ENCODE results near the gene CARMIL1. TPM values are rescaled to one million over a fixed set of nuclear protein-coding genes. Genes with fewer than 3 reads are reported as not detected.

Gene CARMIL1
- total and polyA plus RNA-seq, 5 donors from 2014 or later = 0.36 to 3.0 (median 0.49) TPM

- H3K4me1 Mint-ChIP-seq = peaks cover 0 to 5% (median under 1%) of the 10 kb centered on the region in 4 donors
- no peak overlapping the region for H3K4me3 Mint-ChIP-seq
- H3K36me3 ChIP-seq (ENCODE audit: control insufficient read depth, insufficient read depth, low read length) = no peaks in the 10 kb centered on the region
- no peak overlapping the region for H3K27ac Mint-ChIP-seq
- ATAC-seq (ENCODE audit: low read depth in 2 of 2) (no peak), DNase-seq (no peak)
- H3K27me3 ChIP-seq (ENCODE audit: control insufficient read depth, insufficient read depth, low read length) = no peaks in the 10 kb centered on the region
- no peaks in the 10 kb centered on the region for H3K4me1 ChIP-seq (ENCODE audit: control insufficient read depth, insufficient read depth, low read length, poor library complexity, severe bottlenecking)
- no peak overlapping the region for H3K4me3 ChIP-seq (ENCODE audit: low read depth, low read length)
- H3K9me3 ChIP-seq (ENCODE audit: control insufficient read depth in 2 of 2, low read length in 2 of 2) = no peaks in the 10 kb centered on the region
- H3K27me3 Mint-ChIP-seq = no peaks in the 10 kb centered on the region
- no peaks in the 10 kb centered on the region for H3K36me3 Mint-ChIP-seq
- H3K27ac ChIP-seq (ENCODE audit: insufficient read depth, low read length, poor library complexity, severe bottlenecking) = no peak overlapping the region
- H3K9me3 Mint-ChIP-seq = peaks cover 0 to 3% (median 0%) of the 10 kb centered on the region in 7 donors
Observed at GRCh38 chr6:25468881-25469280, 189.7 kb downstream of the CARMIL1 start.

- Mint-ChIP-seq H3K27ac (no peak overlapping the region), H3K27me3 (no peaks in the 10 kb centered on the region), H3K36me3 (peaks cover 5% of the 10 kb centered on the region), H3K4me1 (peaks cover 0 to 2% (median 0%) of the 10 kb centered on the region in 4 donors), H3K4me3 (no peak overlapping the region), H3K9me3 (peaks cover 0 to 6% (median 0%) of the 10 kb centered on the region in 7 donors)
- no peaks in the 10 kb centered on the region for H3K9me3 ChIP-seq (ENCODE audit: control insufficient read depth in 2 of 2, low read length in 2 of 2)
- no peak overlapping the region for H3K27ac ChIP-seq (ENCODE audit: insufficient read depth, low read length, poor library complexity, severe bottlenecking)
- no peak for DNase-seq
- H3K4me3 ChIP-seq (ENCODE audit: low read depth, low read length) = no peak overlapping the region
- ATAC-seq (ENCODE audit: low read depth in 2 of 2) = no peak
- no peaks in the 10 kb centered on the region for H3K27me3 ChIP-seq (ENCODE audit: control insufficient read depth, insufficient read depth, low read length)
- H3K36me3 ChIP-seq (ENCODE audit: control insufficient read depth, insufficient read depth, low read length) = no peaks in the 10 kb centered on the region
- H3K4me1 ChIP-seq (ENCODE audit: control insufficient read depth, insufficient read depth, low read length, poor library complexity, severe bottlenecking) = no peaks in the 10 kb centered on the region
Observed at GRCh38 chr6:25469797-25470388, 190.7 kb downstream of the CARMIL1 start.

DNA sequence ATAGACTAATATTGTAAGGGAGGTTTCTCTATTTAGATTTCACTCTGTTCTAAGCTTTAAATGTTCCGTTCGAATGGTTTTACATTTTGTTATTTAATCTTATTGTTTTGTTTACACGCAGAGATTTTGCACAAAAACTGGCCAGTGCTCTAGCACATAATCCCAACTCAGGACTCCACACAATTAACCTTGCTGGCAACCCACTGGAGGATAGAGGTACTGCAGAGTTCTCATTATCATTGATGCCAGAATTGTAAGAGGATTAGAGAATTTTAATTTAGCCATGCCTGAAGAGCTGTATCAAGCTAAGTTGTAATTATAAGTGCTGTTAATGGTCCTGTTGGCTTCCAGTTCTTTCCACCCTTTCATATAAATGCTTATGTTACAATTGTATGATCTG, 193.1 kb downstream of the CARMIL1 start:
- Mint-ChIP-seq H3K9me3 (peaks cover 0 to 4% (median 0%) of the 10 kb centered on the region in 7 donors), H3K27me3 (no peaks in the 10 kb centered on the region), H3K4me3 (no peak overlapping the region), H3K36me3 (peaks cover 5% of the 10 kb centered on the region), H3K4me1 (peaks cover 0 to 3% (median 0%) of the 10 kb centered on the region in 4 donors), H3K27ac (no peak overlapping the region)
- H3K27ac ChIP-seq (ENCODE audit: insufficient read depth, low read length, poor library complexity, severe bottlenecking) = no peak overlapping the region
- H3K4me3 ChIP-seq (ENCODE audit: low read depth, low read length) = no peak overlapping the region
- H3K9me3 ChIP-seq (ENCODE audit: control insufficient read depth in 2 of 2, low read length in 2 of 2) = no peaks in the 10 kb centered on the region
- H3K36me3 ChIP-seq (ENCODE audit: control insufficient read depth, insufficient read depth, low read length) = no peaks in the 10 kb centered on the region
- H3K27me3 ChIP-seq (ENCODE audit: control insufficient read depth, insufficient read depth, low read length) = no peaks in the 10 kb centered on the region
- H3K4me1 ChIP-seq (ENCODE audit: control insufficient read depth, insufficient read depth, low read length, poor library complexity, severe bottlenecking) = no peaks in the 10 kb centered on the region
- ATAC-seq (ENCODE audit: low read depth in 2 of 2) (no peak), DNase-seq (no peak)

GRCh38 chr6:25472906-25473305, 193.7 kb downstream of the CARMIL1 start:
- no peaks in the 10 kb centered on the region for H3K4me1 ChIP-seq (ENCODE audit: control insufficient read depth, insufficient read depth, low read length, poor library complexity, severe bottlenecking)
- H3K4me3 ChIP-seq (ENCODE audit: low read depth, low read length) = no peak overlapping the region
- Mint-ChIP-seq H3K27me3 (no peaks in the 10 kb centered on the region), H3K27ac (no peak overlapping the region), H3K4me1 (peaks cover 0 to 3% (median 0%) of the 10 kb centered on the region in 4 donors), H3K4me3 (no peak overlapping the region), H3K36me3 (peaks cover 5% of the 10 kb centered on the region), H3K9me3 (peaks cover 0 to 4% (median 0%) of the 10 kb centered on the region in 7 donors)
- no peaks in the 10 kb centered on the region for H3K9me3 ChIP-seq (ENCODE audit: control insufficient read depth in 2 of 2, low read length in 2 of 2)
- no peak for ATAC-seq (ENCODE audit: low read depth in 2 of 2)
- no peak for DNase-seq
- no peak overlapping the region for H3K27ac ChIP-seq (ENCODE audit: insufficient read depth, low read length, poor library complexity, severe bottlenecking)
- no peaks in the 10 kb centered on the region for H3K27me3 ChIP-seq (ENCODE audit: control insufficient read depth, insufficient read depth, low read length)
- H3K36me3 ChIP-seq (ENCODE audit: control insufficient read depth, insufficient read depth, low read length) = no peaks in the 10 kb centered on the region

GRCh38 chr6:25473447-25473846, 194.3 kb downstream of the CARMIL1 start:
- H3K4me3 Mint-ChIP-seq = no peak overlapping the region
- no peak for ATAC-seq (ENCODE audit: low read depth in 2 of 2)
- Histone ChIP-seq H3K36me3 (ENCODE audit: control insufficient read depth, insufficient read depth, low read length) (no peaks in the 10 kb centered on the region), H3K4me3 (ENCODE audit: low read depth, low read length) (no peak overlapping the region), H3K4me1 (ENCODE audit: control insufficient read depth, insufficient read depth, low read length, poor library complexity, severe bottlenecking) (no peaks in the 10 kb centered on the region), H3K27ac (ENCODE audit: insufficient read depth, low read length, poor library complexity, severe bottlenecking) (no peak overlapping the region), H3K9me3 (ENCODE audit: control insufficient read depth in 2 of 2, low read length in 2 of 2) (no peaks in the 10 kb centered on the region), H3K27me3 (ENCODE audit: control insufficient read depth, insufficient read depth, low read length) (no peaks in the 10 kb centered on the region)
- H3K27me3 Mint-ChIP-seq = no peaks in the 10 kb centered on the region
- peaks cover 5% of the 10 kb centered on the region for H3K36me3 Mint-ChIP-seq
- H3K4me1 Mint-ChIP-seq = peaks cover 0 to 3% (median 0%) of the 10 kb centered on the region in 4 donors
- DNase-seq = no peak
- peak overlapping the region in 1 of 3 donors; percentile 43 for H3K27ac Mint-ChIP-seq
- peaks cover 0 to 4% (median 0%) of the 10 kb centered on the region in 7 donors for H3K9me3 Mint-ChIP-seq

- no peaks in the 10 kb centered on the region for H3K9me3 ChIP-seq (ENCODE audit: control insufficient read depth in 2 of 2, low read length in 2 of 2)
- Mint-ChIP-seq H3K27me3 (no peaks in the 10 kb centered on the region), H3K36me3 (peaks cover 9% of the 10 kb centered on the region), H3K4me1 (peaks cover 0 to 3% (median 0%) of the 10 kb centered on the region in 4 donors), H3K9me3 (peaks cover 0 to 4% (median 0%) of the 10 kb centered on the region in 7 donors), H3K4me3 (no peak overlapping the region), H3K27ac (no peak overlapping the region)
- H3K27ac ChIP-seq (ENCODE audit: insufficient read depth, low read length, poor library complexity, severe bottlenecking) = no peak overlapping the region
- no peak for ATAC-seq (ENCODE audit: low read depth in 2 of 2)
- H3K36me3 ChIP-seq (ENCODE audit: control insufficient read depth, insufficient read depth, low read length) = no peaks in the 10 kb centered on the region
- H3K4me3 ChIP-seq (ENCODE audit: low read depth, low read length) = no peak overlapping the region
- H3K4me1 ChIP-seq (ENCODE audit: control insufficient read depth, insufficient read depth, low read length, poor library complexity, severe bottlenecking) = no peaks in the 10 kb centered on the region
- H3K27me3 ChIP-seq (ENCODE audit: control insufficient read depth, insufficient read depth, low read length) = no peaks in the 10 kb centered on the region
- DNase-seq = no peak
Observed at GRCh38 chr6:25476126-25476525, 197.0 kb downstream of the CARMIL1 start.

DNA sequence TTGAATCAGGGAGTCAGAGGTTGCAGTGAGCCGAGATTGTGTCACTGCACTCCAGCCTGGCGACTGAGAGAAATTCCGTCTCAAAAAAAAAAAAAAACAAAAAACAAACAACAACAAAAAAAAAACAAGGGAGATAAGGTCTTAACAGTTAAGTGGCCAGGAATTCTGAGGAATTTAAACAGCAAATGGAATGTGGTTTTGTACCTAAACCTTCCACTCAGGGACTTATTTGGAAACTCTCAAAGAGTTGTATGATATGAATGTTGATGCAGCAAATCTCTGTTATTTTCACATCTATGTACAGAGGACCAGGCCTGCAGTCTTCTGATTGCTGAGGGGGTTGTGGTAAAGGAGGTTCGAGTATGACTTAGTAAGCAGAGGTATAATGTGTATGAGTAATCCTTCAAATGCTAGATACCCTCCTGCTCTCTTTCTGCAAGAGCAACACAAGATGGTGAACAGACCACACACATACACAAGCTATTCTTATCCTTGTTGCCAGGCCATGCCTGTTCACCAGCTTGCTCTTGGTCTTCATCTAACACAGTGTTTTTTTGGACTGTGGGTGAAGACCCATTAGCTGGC, 197.9 kb downstream of the CARMIL1 start:
- Histone ChIP-seq H3K27ac (ENCODE audit: insufficient read depth, low read length, poor library complexity, severe bottlenecking) (no peak overlapping the region), H3K36me3 (ENCODE audit: control insufficient read depth, insufficient read depth, low read length) (no peaks in the 10 kb centered on the region), H3K4me1 (ENCODE audit: control insufficient read depth, insufficient read depth, low read length, poor library complexity, severe bottlenecking) (no peaks in the 10 kb centered on the region), H3K27me3 (ENCODE audit: control insufficient read depth, insufficient read depth, low read length) (no peaks in the 10 kb centered on the region), H3K4me3 (ENCODE audit: low read depth, low read length) (no peak overlapping the region), H3K9me3 (ENCODE audit: control insufficient read depth in 2 of 2, low read length in 2 of 2) (no peaks in the 10 kb centered on the region)
- H3K36me3 Mint-ChIP-seq = peaks cover 9% of the 10 kb centered on the region
- H3K4me1 Mint-ChIP-seq = peaks cover 0 to 3% (median 0%) of the 10 kb centered on the region in 4 donors
- no peak overlapping the region for H3K4me3 Mint-ChIP-seq
- no peak for ATAC-seq (ENCODE audit: low read depth in 2 of 2)
- no peak overlapping the region for H3K27ac Mint-ChIP-seq
- no peaks in the 10 kb centered on the region for H3K27me3 Mint-ChIP-seq
- DNase-seq = no peak
- peaks cover 0 to 4% (median 0%) of the 10 kb centered on the region in 7 donors for H3K9me3 Mint-ChIP-seq

GRCh38 chr6:25478973-25479372, 199.8 kb downstream of the CARMIL1 start:
- Mint-ChIP-seq H3K4me3 (no peak overlapping the region), H3K36me3 (peaks cover 15% of the 10 kb centered on the region), H3K27me3 (no peaks in the 10 kb centered on the region), H3K27ac (no peak overlapping the region), H3K4me1 (peaks cover 0 to 3% (median 0%) of the 10 kb centered on the region in 4 donors), H3K9me3 (peaks cover 0 to 3% (median 0%) of the 10 kb centered on the region in 7 donors)
- DNase-seq (no peak), ATAC-seq (ENCODE audit: low read depth in 2 of 2) (no peak)
- H3K4me1 ChIP-seq (ENCODE audit: control insufficient read depth, insufficient read depth, low read length, poor library complexity, severe bottlenecking) = no peaks in the 10 kb centered on the region
- no peak overlapping the region for H3K4me3 ChIP-seq (ENCODE audit: low read depth, low read length)
- peaks cover 2% of the 10 kb centered on the region for H3K27me3 ChIP-seq (ENCODE audit: control insufficient read depth, insufficient read depth, low read length)
- H3K36me3 ChIP-seq (ENCODE audit: control insufficient read depth, insufficient read depth, low read length) = no peaks in the 10 kb centered on the region
- H3K27ac ChIP-seq (ENCODE audit: insufficient read depth, low read length, poor library complexity, severe bottlenecking) = no peak overlapping the region
- H3K9me3 ChIP-seq (ENCODE audit: control insufficient read depth in 2 of 2, low read length in 2 of 2) = no peaks in the 10 kb centered on the region
